HG02938 (cell line): ENCODE results near the gene OR7D2.
"Not testable (repeated sequence)": the region's sequence is repeated elsewhere in the genome, so short reads cannot be mapped to it uniquely, and the experiment has no call there.

ENCODE experiments used
- ATAC-seq: cut with Tn5 transposase; IDR thresholded peaks from one replicate; pipeline ENCODE4 v1.9.1; 2021; ENCODE audit warnings: mild to moderate bottlenecking, moderate library complexity; ENCODE audit not compliant: unreplicated experiment

The OR7D2 gene

DNA sequence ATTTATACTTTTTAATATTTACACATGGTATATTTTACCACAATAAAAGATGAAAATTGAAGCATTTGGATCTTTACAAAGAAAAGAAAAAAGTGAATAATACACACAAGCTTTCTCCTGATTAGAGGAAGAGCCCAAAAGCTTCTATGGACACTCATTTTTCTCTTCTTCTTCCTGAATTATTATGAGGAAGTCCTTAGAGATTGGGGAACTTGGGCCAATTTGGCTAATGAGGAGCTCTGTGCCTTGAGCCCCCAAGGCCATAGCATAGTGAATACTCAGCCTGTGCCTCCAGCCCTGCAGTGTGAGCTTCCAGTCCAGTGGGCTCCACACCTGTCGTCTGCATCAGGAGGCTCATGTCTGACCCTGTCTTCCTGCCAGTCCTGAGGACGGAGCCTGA lies 19.3 kb downstream of the OR7D2 start:
- not testable (repeated sequence) for ATAC-seq

GRCh38 chr19:9205501-9206113 lies 26.8 kb downstream of the OR7D2 start:
- no peak for ATAC-seq

- no peak for ATAC-seq
Observed at GRCh38 chr19:9219489-9219888, 40.7 kb downstream of the OR7D2 start, which contains the start of gene OR7D4. OR7D4 (minus strand) TSS chr19:9219589; CDS start chr19:9214837, 4,752 bp downstream.
